SU-DHL-6 (cell line): ENCODE data around the gene CFHR5.

Experiments used
- CTCF ChIP-seq: fragments of 200-600 bp; sonication (generic); IDR thresholded peaks from one replicate; pipeline ENCODE4 v1.5.1; 2017; ENCODE audit warnings: antibody characterized with exemption, mild to moderate bottlenecking, low read length, moderate library complexity; ENCODE audit not compliant: insufficient read depth, poor library complexity, severe bottlenecking
- EZH2phosphoT487 ChIP-seq: fragments of 200-600 bp; sonication (generic), shearing (Covaris generic); conservative IDR thresholded peaks from 2 replicates; pipeline ENCODE4 v1.6.1; 2018; ENCODE audit warnings: mild to moderate bottlenecking, antibody characterized with exemption, low read length, moderate library complexity, mixed read lengths

DNA sequence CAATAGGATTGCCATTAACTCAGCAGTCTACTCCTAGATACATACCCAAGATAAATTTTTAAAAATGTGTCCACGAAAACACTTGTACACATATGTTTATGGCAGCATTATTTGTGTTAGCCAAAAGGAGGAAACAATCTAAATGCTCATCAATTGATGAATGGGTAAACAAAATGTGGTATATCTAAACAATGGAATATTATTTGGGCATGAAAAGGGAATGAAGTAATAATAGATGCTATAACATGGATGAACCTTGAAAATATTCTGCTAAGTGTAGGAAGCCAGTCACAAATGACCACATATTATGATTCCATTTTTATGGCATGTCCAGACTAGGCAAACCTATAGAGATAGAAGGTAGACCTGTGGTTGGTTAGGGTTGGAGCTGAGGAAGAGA, 34.3 kb downstream of the CFHR5 start:
- TF ChIP-seq CTCF (no peak), EZH2phosphoT487 (no peak)
